Breast epithelium (tissue), 4 donors: Measurements from ENCODE around the gene IL13. TPM values are rescaled to one million over a fixed set of nuclear protein-coding genes. Genes with fewer than 3 reads are reported as not detected.

Source experiments
- DNase-seq, 2 donors: peaks; one replicate each; pipeline ENCODE4 v3.0.0-alpha.2; 2019; ENCODE audit warnings: low spot score in 2 of 2
- H3K27ac ChIP-seq, 2 donors: fragments of 200-600 bp; sonication (generic) in 1 of 2; one replicate each; pipeline ENCODE4 v1.5.1; 2016 to 2019; ENCODE audit warnings: mild to moderate bottlenecking in 1 of 2
- H3K27me3 ChIP-seq, 2 donors: fragments of 200-600 bp; sonication (generic) in 1 of 2; one replicate each; pipeline versions ENCODE4 v1.5.1 to v1.6.0; 2017 to 2019; ENCODE audit warnings: control low read depth in 1 of 2, mild to moderate bottlenecking in 1 of 2
- H3K36me3 ChIP-seq: fragments of 200-600 bp; one replicate; pipeline ENCODE4 v1.5.1; 2019
- H3K4me1 ChIP-seq, 2 donors: fragments of 200-600 bp; sonication (generic); one replicate each; pipeline ENCODE4 v1.5.1; 2016 to 2019; ENCODE audit warnings: control low read depth in 1 of 2
- H3K4me3 ChIP-seq, 3 donors: fragments of 200-600 bp; sonication (generic); 1 replicate in 2 of 3; 2 replicates in 1 of 3; pipeline ENCODE4 v1.5.1; 2016 to 2019; ENCODE audit warnings: mild to moderate bottlenecking in 3 of 3, moderate library complexity in 2 of 3
- H3K9me3 ChIP-seq, 2 donors: fragments of 200-600 bp; sonication (generic) in 1 of 2; one replicate each; pipeline ENCODE4 v1.5.1; 2016 to 2019; ENCODE audit warnings: control low read depth in 1 of 2
- CTCF ChIP-seq, 3 donors: fragments of 450-650 bp; IDR thresholded peaks; one replicate each; pipeline ENCODE4 v1.5.1; 2016 to 2017; ENCODE audit warnings: antibody characterized with exemption in 3 of 3, mild to moderate bottlenecking in 3 of 3, moderate library complexity in 3 of 3
- POLR2A ChIP-seq: fragments of 450-650 bp; IDR thresholded peaks from one replicate; pipeline ENCODE4 v1.6.1; 2016; ENCODE audit warnings: antibody characterized with exemption, mild to moderate bottlenecking, moderate library complexity
- POLR2AphosphoS5 ChIP-seq, 3 donors: sonication (generic); formaldehyde crosslinking; IDR thresholded peaks; one replicate each; pipeline ENCODE4 v1.6.1; 2017; ENCODE audit warnings: antibody characterized with exemption in 3 of 3
- intact Hi-C: fragments of 100-400 bp; cut with DNase I; formaldehyde crosslinking; loops from one replicate; pipeline ENCODE4 v1.15.1; 2023; ENCODE audit warnings: low total_unique reads
- total RNA-seq, 3 donors: library from RNA; depleted of rRNA; stranded (reverse); fragments of >200 nt; gene quantifications; one replicate each; pipeline ENCODE4 v1.1.0, GENCODE V29; 2016

Gene IL13
- total RNA-seq, 3 donors from 2014 or later = 0.33 to 0.73 TPM; not detected in 1

DNA sequence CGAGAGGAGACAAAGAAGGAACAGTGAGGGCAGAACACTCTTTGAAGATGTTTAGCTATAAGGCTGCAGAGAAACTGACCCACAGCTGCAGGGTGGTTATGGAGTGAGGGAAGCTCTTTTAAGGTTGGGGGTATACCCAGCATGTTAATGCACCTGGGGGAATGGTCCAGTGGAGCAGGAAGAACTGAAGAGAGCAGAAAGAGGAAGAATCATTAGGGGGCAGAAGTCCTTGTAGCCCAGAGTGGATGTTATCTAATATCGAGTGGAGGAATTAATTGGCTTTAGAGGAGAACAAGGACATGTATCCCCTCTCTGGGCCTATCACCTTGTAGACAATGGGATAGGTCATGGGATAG, 23.5 kb downstream of the IL13 start:
- no peak overlapping the region for H3K27ac ChIP-seq

GRCh38 chr5:132681983-132682382, 24.0 kb downstream of the IL13 start:
- no peak for DNase-seq
- TF ChIP-seq POLR2AphosphoS5 (IDR thresholded peaks at IDR 0.05) (no peak), CTCF (IDR thresholded peaks at IDR 0.05) (no peak), POLR2A (no peak)

More for the DNA sequence above, 23.5 kb downstream of the IL13 start:
- DNase-seq = no peak
- no peaks in the 10 kb centered on the region for H3K27me3 ChIP-seq
- no peaks in the 10 kb centered on the region for H3K4me1 ChIP-seq
- intact Hi-C loops = no loop called here
- TF ChIP-seq POLR2A (no peak), CTCF (IDR thresholded peaks at IDR 0.05) (no peak), POLR2AphosphoS5 (IDR thresholded peaks at IDR 0.05) (no peak)
- no peaks in the 10 kb centered on the region for H3K9me3 ChIP-seq
- no peaks in the 10 kb centered on the region for H3K36me3 ChIP-seq
- no peak overlapping the region for H3K4me3 ChIP-seq

DNA sequence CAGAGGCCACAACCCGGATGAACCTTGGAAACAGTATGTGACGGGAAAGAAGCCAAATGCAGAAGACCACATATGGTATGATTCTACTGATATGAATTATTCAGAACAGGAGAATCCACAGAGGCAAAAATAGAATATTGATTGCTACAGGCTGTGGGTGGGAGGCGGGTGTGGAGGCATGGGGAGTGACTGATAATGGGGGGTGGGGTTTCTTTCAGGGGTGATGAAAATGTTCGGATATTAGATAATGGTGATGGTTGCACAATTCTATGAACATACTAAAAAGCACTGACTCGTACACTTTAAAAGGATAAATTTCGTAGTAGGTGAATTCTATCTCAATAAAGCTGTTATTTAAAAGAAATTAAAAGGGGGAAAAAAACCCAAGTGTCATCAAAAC, 26.5 kb downstream of the IL13 start:
- Histone ChIP-seq H3K9me3 (no peaks in the 10 kb centered on the region), H3K36me3 (no peaks in the 10 kb centered on the region), H3K27me3 (no peaks in the 10 kb centered on the region), H3K4me1 (no peaks in the 10 kb centered on the region), H3K4me3 (no peak overlapping the region), H3K27ac (no peak overlapping the region)
- intact Hi-C loops = no loop called here
- TF ChIP-seq POLR2A (no peak), POLR2AphosphoS5 (IDR thresholded peaks at IDR 0.05) (no peak), CTCF (IDR thresholded peaks at IDR 0.05) (no peak)
- DNase-seq = no peak

More at GRCh38 chr5:132681983-132682382, 24.0 kb downstream of the IL13 start:
- Histone ChIP-seq H3K4me1 (no peaks in the 10 kb centered on the region), H3K27ac (no peak overlapping the region), H3K4me3 (no peak overlapping the region), H3K36me3 (no peaks in the 10 kb centered on the region), H3K9me3 (no peaks in the 10 kb centered on the region), H3K27me3 (no peaks in the 10 kb centered on the region)
- intact Hi-C loops = no loop called here

GRCh38 chr5:132684922-132685720, 27.1 kb downstream of the IL13 start:
- TF ChIP-seq CTCF (IDR thresholded peaks at IDR 0.05) (no peak), POLR2A (no peak), POLR2AphosphoS5 (IDR thresholded peaks at IDR 0.05) (no peak)
- Histone ChIP-seq H3K4me3 (no peak overlapping the region), H3K27me3 (no peaks in the 10 kb centered on the region), H3K27ac (no peak overlapping the region), H3K36me3 (no peaks in the 10 kb centered on the region), H3K9me3 (no peaks in the 10 kb centered on the region), H3K4me1 (no peaks in the 10 kb centered on the region)
- DNase-seq = no peak
- intact Hi-C loops = no loop called here

DNA sequence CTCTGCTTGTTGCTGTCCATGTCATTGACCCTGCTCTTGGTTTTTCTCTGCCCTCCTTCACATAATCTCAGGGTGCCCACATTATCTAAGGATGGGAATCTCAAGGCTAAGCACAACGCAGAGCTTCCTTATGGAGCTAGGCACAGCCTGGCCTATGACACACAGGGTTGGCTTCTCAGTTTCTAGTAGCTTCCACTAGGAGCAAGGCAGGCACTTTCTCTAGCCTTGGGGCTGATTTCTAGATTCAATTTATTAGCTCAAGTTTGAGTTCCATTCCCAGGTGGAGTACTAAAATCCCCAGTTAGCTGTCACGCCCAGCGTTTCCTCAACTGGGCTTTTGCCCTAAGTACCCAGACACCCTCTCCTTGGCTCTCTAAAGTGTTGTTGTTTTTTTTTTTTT, 28.2 kb downstream of the IL13 start:
- DNase-seq = no peak
- Histone ChIP-seq H3K36me3 (no peaks in the 10 kb centered on the region), H3K9me3 (no peaks in the 10 kb centered on the region), H3K4me1 (no peaks in the 10 kb centered on the region), H3K4me3 (no peak overlapping the region), H3K27ac (no peak overlapping the region), H3K27me3 (no peaks in the 10 kb centered on the region)
- intact Hi-C loops = no loop called here
- no peak for TF ChIP-seq CTCF (IDR thresholded peaks at IDR 0.05)
- no peak for TF ChIP-seq POLR2AphosphoS5 (IDR thresholded peaks at IDR 0.05)
- TF ChIP-seq POLR2A = no peak
